Measurements from ENCODE around the gene INCENP. TPM values are rescaled to one million over a fixed set of nuclear protein-coding genes. Genes with fewer than 3 reads are reported as not detected.

Gene INCENP
- total RNA-seq, 6 experiments from 2014 or later = 32.3 to 60.0 (median 54.1) TPM

GRCh38 chr11:62152245-62153086 is 28.7 kb downstream of the INCENP start:
- Mint-ChIP-seq H3K27ac (no peak overlapping the region), H3K36me3 (ENCODE audit: low read depth) (peaks cover 36% of the 10 kb centered on the region), H3K27me3 (ENCODE audit: insufficient read depth) (no peaks in the 10 kb centered on the region; the same call in 1 of the 2 replicates), H3K4me1 (ENCODE audit: low read depth) (no peaks in the 10 kb centered on the region), H3K9me3 (no peaks in the 10 kb centered on the region), H3K4me3 (no peak overlapping the region)
- no peak for TF ChIP-seq CTCF (IDR thresholded peaks at IDR 0.05)
- DNase-seq = no peak

- peaks cover 31% of the 10 kb centered on the region for H3K36me3 Mint-ChIP-seq (ENCODE audit: low read depth)
Observed at GRCh38 chr11:62153087-62153395, 29.2 kb downstream of the INCENP start.

GRCh38 chr11:62153617-62154016 is 29.8 kb downstream of the INCENP start:
- Mint-ChIP-seq H3K4me3 (no peak overlapping the region), H3K27me3 (ENCODE audit: insufficient read depth) (no peaks in the 10 kb centered on the region; the same call in 1 of the 2 replicates), H3K4me1 (ENCODE audit: low read depth) (no peaks in the 10 kb centered on the region), H3K36me3 (ENCODE audit: low read depth) (peaks cover 31% of the 10 kb centered on the region), H3K27ac (no peak overlapping the region), H3K9me3 (no peaks in the 10 kb centered on the region)
- DNase-seq = no peak
- TF ChIP-seq CTCF (IDR thresholded peaks at IDR 0.05) = no peak

More at GRCh38 chr11:62153087-62153395, 29.2 kb downstream of the INCENP start:
- no peaks in the 10 kb centered on the region for H3K9me3 Mint-ChIP-seq
- H3K4me1 Mint-ChIP-seq (ENCODE audit: low read depth) = no peaks in the 10 kb centered on the region
- TF ChIP-seq CTCF (IDR thresholded peaks at IDR 0.05) = no peak
- no peak overlapping the region for H3K4me3 Mint-ChIP-seq
- H3K27me3 Mint-ChIP-seq (ENCODE audit: insufficient read depth) = no peaks in the 10 kb centered on the region; the same call in 1 of the 2 replicates
- no peak overlapping the region for H3K27ac Mint-ChIP-seq
- no peak for DNase-seq

- no peak for DNase-seq
- Mint-ChIP-seq H3K9me3 (no peaks in the 10 kb centered on the region), H3K27ac (no peak overlapping the region), H3K4me1 (ENCODE audit: low read depth) (no peaks in the 10 kb centered on the region), H3K36me3 (ENCODE audit: low read depth) (peaks cover 21% of the 10 kb centered on the region), H3K27me3 (ENCODE audit: insufficient read depth) (peaks cover 8% of the 10 kb centered on the region), H3K4me3 (no peak overlapping the region)
- no peak for TF ChIP-seq CTCF (IDR thresholded peaks at IDR 0.05)
Observed at GRCh38 chr11:62157603-62158002, 33.8 kb downstream of the INCENP start.

- Mint-ChIP-seq H3K4me1 (ENCODE audit: low read depth) (peaks cover 17% of the 10 kb centered on the region), H3K9me3 (no peaks in the 10 kb centered on the region), H3K27ac (no peak overlapping the region), H3K4me3 (no peak overlapping the region), H3K36me3 (ENCODE audit: low read depth) (no peaks in the 10 kb centered on the region), H3K27me3 (ENCODE audit: insufficient read depth) (peaks cover 28% of the 10 kb centered on the region)
- no peak for DNase-seq
- TF ChIP-seq CTCF (IDR thresholded peaks at IDR 0.05) = no peak
Observed at GRCh38 chr11:62166371-62166770, 42.6 kb downstream of the INCENP start.
